Measurements from ENCODE around the gene CGB1.

Gene CGB1

DNA sequence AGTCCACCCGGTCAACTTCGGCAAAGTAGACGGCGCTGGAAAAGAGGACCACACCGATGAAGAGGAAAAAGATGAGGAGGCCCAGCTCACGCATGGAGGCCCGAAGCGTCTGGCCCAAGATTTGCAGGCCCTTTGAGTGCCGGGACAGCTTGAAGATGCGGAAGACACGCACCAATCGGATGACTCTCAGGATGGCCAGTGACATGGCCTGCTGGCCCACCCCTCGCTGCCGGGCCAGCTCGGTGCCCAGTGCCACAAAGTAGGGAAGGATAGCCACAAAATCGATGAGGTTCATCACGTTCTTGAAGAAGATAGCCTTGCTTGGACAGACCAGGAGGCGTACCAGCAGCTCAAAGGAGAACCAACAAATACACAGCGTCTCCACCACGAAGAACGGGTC is 33.7 kb upstream of the CGB1 start:
- H3K27ac ChIP-seq (ENCODE audit: low read depth, low read length, severe bottlenecking), result no peak overlapping the region
- peaks cover 6% of the 10 kb centered on the region for H3K4me1 ChIP-seq (ENCODE audit: control insufficient read depth, insufficient read depth, low read length, poor library complexity, severe bottlenecking)
- no peak overlapping the region for H3K4me3 ChIP-seq (ENCODE audit: extremely low read depth, insufficient read depth, low read length, poor library complexity, severe bottlenecking)
- no peaks in the 10 kb centered on the region for H3K9me3 ChIP-seq (ENCODE audit: control insufficient read depth, low read length)
- no peaks in the 10 kb centered on the region for H3K36me3 ChIP-seq (ENCODE audit: control insufficient read depth, insufficient read depth, low read length)
- WGBS, 2 experiments (ENCODE audit: insufficient coverage in 2 of 2), result 89 to 93% methylated on average over 21 of the region's 21 CpGs

DNA sequence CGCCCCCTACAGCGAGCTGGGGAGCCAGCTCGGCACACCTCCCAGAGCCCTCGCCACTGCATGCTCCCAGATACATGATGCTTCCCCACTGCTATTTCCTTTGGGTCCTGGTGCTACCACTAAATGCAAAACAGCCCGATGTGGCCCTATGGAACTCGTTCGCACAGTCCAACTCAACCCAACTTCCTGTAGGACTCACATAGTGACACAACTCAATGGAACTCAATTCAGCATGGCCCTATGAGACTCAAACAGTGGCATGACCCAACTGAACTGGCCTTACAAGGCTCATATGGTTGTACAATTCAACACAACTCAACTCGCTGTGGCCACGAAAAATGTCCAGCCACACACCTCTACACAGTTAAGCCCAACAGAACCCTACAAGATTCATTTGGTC is 32.3 kb upstream of the CGB1 start:
- Histone ChIP-seq H3K4me3 (ENCODE audit: extremely low read depth, insufficient read depth, low read length, poor library complexity, severe bottlenecking) (no peak overlapping the region), H3K36me3 (ENCODE audit: control insufficient read depth, insufficient read depth, low read length) (no peaks in the 10 kb centered on the region), H3K9me3 (ENCODE audit: control insufficient read depth, low read length) (no peaks in the 10 kb centered on the region), H3K4me1 (ENCODE audit: control insufficient read depth, insufficient read depth, low read length, poor library complexity, severe bottlenecking) (peaks cover 11% of the 10 kb centered on the region), H3K27ac (ENCODE audit: low read depth, low read length, severe bottlenecking) (no peak overlapping the region)
- 84 to 96% methylated on average over 8 to 9 of the region's 9 CpGs for WGBS, 2 experiments (ENCODE audit: insufficient coverage in 2 of 2)

DNA sequence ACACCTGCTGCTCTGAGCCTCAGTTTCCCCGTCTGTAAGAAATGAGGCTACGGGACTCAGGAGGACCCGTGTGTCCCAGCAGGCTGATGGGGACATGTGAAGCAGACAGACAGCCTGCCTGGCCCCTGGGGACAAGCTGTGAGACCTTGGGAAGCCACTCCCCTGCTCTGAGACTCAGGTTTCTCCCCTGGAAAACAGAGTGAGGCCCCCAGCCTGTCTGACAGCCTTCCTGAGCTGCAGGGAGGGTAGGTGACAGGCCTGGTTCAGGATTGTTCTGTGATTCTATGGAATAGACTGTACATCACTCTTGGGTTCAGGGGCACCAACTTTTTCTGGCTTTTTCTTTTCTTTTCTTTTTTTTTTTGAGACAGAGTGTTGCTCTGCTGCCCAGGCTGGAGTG is 30.9 kb upstream of the CGB1 start:
- Histone ChIP-seq H3K27ac (ENCODE audit: low read depth, low read length, severe bottlenecking) (no peak overlapping the region), H3K9me3 (ENCODE audit: control insufficient read depth, low read length) (no peaks in the 10 kb centered on the region), H3K36me3 (ENCODE audit: control insufficient read depth, insufficient read depth, low read length) (no peaks in the 10 kb centered on the region), H3K4me3 (ENCODE audit: extremely low read depth, insufficient read depth, low read length, poor library complexity, severe bottlenecking) (no peak overlapping the region), H3K4me1 (ENCODE audit: control insufficient read depth, insufficient read depth, low read length, poor library complexity, severe bottlenecking) (peaks cover 11% of the 10 kb centered on the region)
- 64 to 66% methylated on average over 3 of the region's 3 CpGs for WGBS, 2 experiments (ENCODE audit: insufficient coverage in 2 of 2)

DNA sequence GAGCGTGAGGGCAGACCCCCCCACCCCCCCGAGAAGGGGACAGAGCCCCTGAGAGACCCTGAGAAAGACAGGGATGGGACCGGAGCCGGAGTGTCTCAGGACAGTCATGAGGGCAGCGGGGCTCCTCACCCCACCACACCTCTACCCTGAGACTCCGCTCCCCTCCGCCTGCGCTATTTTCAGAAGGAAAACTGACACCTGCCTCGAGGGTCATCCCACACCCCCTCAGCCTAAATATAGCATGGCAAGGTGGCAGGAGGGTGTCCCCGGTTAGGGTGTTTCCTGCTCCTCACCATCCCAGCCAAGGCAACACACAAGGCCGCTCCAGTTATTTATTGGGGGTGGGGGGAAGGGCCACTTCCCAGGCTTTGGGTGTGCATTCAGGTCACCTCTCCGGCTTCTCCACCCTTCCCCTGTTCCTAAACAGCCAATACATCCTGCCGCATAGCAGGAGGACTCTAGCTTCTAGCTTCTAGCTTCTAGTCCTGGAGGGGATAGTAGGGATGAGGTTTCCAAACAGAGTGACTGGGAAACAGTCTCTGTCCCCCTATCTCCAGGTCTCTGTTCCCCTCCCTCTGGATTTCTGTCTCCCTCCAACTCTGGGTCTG is 29.3 kb upstream of the CGB1 start:
- no peaks in the 10 kb centered on the region for H3K36me3 ChIP-seq (ENCODE audit: control insufficient read depth, insufficient read depth, low read length)
- H3K4me3 ChIP-seq (ENCODE audit: extremely low read depth, insufficient read depth, low read length, poor library complexity, severe bottlenecking), result no peak overlapping the region
- WGBS, 2 experiments (ENCODE audit: insufficient coverage in 2 of 2), result 89% methylated on average over 6 of the region's 13 CpGs; no CpG with 5 or more reads in 1 of the 2 experiments
- H3K4me1 ChIP-seq (ENCODE audit: control insufficient read depth, insufficient read depth, low read length, poor library complexity, severe bottlenecking), result peaks cover 11% of the 10 kb centered on the region
- no peak overlapping the region for H3K27ac ChIP-seq (ENCODE audit: low read depth, low read length, severe bottlenecking)
- H3K9me3 ChIP-seq (ENCODE audit: control insufficient read depth, low read length), result no peaks in the 10 kb centered on the region

DNA sequence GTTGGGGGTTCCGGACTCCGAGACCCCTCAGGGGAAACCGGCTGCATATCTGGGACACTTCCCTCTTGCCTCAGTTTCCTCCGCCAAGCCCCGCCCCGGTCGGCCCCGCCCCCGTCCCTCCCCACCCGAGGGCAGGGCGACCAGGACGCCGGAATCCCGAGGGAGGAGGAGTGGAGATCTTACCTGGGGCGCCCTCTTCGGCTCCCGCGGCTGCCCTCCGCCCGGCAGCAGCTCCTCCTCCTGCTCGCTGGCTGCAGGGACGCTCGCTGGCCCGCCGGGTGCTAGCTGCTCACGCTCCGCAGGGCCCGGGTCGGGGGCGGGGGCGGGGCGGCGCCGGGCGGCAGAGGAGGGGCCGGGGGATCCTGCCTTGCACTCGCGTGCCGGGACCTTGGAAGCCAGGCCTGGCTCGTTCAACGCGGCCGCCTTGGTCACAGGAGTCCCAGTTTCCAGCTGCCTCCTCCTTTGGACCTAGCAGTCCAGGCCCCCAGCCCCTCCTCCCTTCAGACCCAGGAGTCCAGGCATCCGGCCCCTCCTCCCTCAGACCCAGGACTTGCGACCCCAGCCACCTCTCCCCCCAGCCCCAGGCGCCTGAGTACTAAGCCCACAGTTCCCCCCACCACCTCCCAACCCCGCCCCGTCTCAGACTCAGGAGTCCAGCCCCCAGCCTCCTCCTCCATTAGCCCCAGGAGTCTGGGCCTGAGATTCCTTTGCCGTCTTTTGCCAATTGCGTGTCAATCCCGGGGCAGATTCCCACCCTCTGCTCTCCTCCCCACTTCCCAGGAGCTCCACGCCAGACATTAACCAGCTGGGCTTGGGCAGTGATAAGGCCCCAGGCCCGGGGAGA is 28.3 kb upstream of the CGB1 start, which contains the start of gene NTF4:
TSS of gene NTF4 (minus strand) at position 51 of the 844 bp plus-strand sequence. CDS start 2,821 bp downstream, outside the sequence.
- no peaks in the 10 kb centered on the region for H3K36me3 ChIP-seq (ENCODE audit: control insufficient read depth, insufficient read depth, low read length)
- H3K9me3 ChIP-seq (ENCODE audit: control insufficient read depth, low read length), result no peaks in the 10 kb centered on the region
- H3K4me3 ChIP-seq (ENCODE audit: extremely low read depth, insufficient read depth, low read length, poor library complexity, severe bottlenecking), result peak within 1 kb of the TSS; percentile 35
- peaks cover 11% of the 10 kb centered on the region for H3K4me1 ChIP-seq (ENCODE audit: control insufficient read depth, insufficient read depth, low read length, poor library complexity, severe bottlenecking)
- 0 to 4% methylated on average over 28 to 29 of the region's 53 CpGs for WGBS, 2 experiments (ENCODE audit: insufficient coverage in 2 of 2)
- H3K27ac ChIP-seq (ENCODE audit: low read depth, low read length, severe bottlenecking), result no peak within 1 kb of the TSS

DNA sequence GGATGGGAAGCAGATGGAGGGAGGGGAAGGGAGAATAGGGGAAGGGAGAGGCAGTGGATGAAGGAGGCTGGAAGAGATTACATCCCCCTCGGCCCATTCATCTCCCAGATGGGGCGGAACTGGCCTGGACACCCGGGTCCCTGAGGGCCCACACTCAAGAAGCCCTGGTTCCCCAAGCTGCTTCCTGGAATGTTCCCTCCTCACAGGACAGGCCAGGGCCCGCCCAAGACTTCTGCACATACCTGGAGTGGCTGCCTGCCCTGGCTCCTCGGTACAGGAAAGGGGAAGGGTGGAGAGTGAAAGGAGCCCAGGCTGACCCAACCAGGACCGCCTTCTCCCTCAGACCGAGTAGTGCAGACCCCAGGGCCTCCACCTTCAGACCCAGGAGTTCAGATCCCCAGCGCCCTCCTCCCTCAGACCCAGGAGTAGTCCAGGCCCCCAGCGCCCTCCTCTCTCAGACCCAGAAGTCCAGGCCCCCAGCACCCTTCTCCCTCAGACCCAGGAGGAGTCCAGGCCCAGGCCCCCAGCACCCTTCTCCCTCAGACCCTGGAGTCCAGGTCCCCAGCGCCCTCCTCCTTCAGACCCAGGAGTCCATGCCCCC is 27.4 kb upstream of the CGB1 start:
- 68 to 76% methylated on average over 4 to 8 of the region's 10 CpGs for WGBS, 2 experiments (ENCODE audit: insufficient coverage in 2 of 2)
- Histone ChIP-seq H3K27ac (ENCODE audit: low read depth, low read length, severe bottlenecking) (no peak overlapping the region), H3K9me3 (ENCODE audit: control insufficient read depth, low read length) (no peaks in the 10 kb centered on the region), H3K4me3 (ENCODE audit: extremely low read depth, insufficient read depth, low read length, poor library complexity, severe bottlenecking) (peak overlapping the region; percentile 35), H3K4me1 (ENCODE audit: control insufficient read depth, insufficient read depth, low read length, poor library complexity, severe bottlenecking) (peaks cover 11% of the 10 kb centered on the region), H3K36me3 (ENCODE audit: control insufficient read depth, insufficient read depth, low read length) (no peaks in the 10 kb centered on the region)

DNA sequence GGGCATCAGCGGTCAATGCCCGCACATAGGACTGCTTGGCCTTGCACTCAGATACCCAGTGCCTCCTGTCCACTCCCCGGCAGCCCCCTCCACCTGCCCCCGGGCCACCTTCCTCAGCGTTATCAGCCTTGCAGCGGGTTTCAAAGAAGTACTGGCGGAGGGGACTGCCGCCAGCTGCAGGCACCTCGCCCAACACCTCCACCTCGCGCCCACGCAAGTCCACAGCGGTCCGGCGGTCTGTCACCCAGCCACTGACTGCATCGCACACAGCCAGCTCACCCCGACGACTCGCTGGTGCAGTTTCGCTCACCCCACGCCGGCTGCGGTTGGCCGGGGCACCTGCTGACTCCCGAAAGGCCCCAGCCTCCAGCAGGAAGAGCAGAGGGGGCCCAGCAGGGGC is 24.8 kb upstream of the CGB1 start:
- WGBS, 2 experiments (ENCODE audit: insufficient coverage in 2 of 2), result 84 to 91% methylated on average over 20 to 25 of the region's 25 CpGs
- no peaks in the 10 kb centered on the region for H3K9me3 ChIP-seq (ENCODE audit: control insufficient read depth, low read length)
- no peak overlapping the region for H3K4me3 ChIP-seq (ENCODE audit: extremely low read depth, insufficient read depth, low read length, poor library complexity, severe bottlenecking)
- H3K27ac ChIP-seq (ENCODE audit: low read depth, low read length, severe bottlenecking), result no peak overlapping the region
- peaks cover 11% of the 10 kb centered on the region for H3K4me1 ChIP-seq (ENCODE audit: control insufficient read depth, insufficient read depth, low read length, poor library complexity, severe bottlenecking)
- H3K36me3 ChIP-seq (ENCODE audit: control insufficient read depth, insufficient read depth, low read length), result no peaks in the 10 kb centered on the region

DNA sequence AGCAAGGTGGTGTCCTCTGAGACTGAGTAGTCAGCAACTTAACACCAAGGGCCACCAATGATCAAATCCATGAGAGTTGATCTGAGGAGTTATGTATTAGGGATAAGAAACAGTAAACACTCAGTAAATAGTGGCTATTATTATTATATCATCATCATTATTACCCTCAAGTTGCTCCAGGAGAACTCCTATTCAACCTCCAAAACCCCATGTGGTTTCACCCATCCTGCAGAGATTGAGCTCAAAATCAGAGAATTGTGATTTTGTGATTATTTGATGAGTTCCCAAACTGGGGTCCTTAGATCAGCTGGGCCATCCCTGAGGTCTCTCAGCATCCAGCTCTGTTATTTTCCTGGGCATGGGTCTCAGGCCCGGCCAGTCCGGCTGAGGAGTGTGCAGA is 24.3 kb upstream of the CGB1 start:
- no peak overlapping the region for H3K27ac ChIP-seq (ENCODE audit: low read depth, low read length, severe bottlenecking)
- WGBS, 2 experiments (ENCODE audit: insufficient coverage in 2 of 2), result 80 to 89% methylated on average over 1 to 2 of the region's 2 CpGs

DNA sequence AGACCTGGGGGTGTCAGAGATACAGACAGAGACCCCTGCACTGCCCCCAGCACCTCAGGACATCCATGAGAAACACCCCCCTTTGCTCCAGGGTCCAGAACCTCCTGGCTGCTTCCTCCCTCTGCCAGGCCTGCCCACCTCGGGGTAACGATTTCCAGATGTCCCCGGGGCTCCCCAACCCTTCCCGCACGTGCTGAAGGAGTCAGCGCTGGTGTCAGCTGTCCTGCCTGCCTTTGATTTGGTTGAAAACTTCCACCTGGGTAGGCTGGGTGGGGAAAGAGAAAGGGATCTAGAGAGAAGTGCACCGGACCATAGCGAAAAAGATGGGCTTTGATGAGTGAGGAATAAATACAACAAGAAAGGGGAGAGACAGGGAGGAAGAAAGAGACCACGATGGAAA is 22.4 kb upstream of the CGB1 start:
- Histone ChIP-seq H3K4me1 (ENCODE audit: control insufficient read depth, insufficient read depth, low read length, poor library complexity, severe bottlenecking) (no peaks in the 10 kb centered on the region), H3K9me3 (ENCODE audit: control insufficient read depth, low read length) (no peaks in the 10 kb centered on the region), H3K36me3 (ENCODE audit: control insufficient read depth, insufficient read depth, low read length) (no peaks in the 10 kb centered on the region), H3K27ac (ENCODE audit: low read depth, low read length, severe bottlenecking) (no peak overlapping the region), H3K4me3 (ENCODE audit: extremely low read depth, insufficient read depth, low read length, poor library complexity, severe bottlenecking) (no peak overlapping the region)
- 93 to 96% methylated on average over 7 to 9 of the region's 9 CpGs for WGBS, 2 experiments (ENCODE audit: insufficient coverage in 2 of 2)

More for the DNA sequence above, 24.3 kb upstream of the CGB1 start:
- H3K36me3 ChIP-seq (ENCODE audit: control insufficient read depth, insufficient read depth, low read length), result no peaks in the 10 kb centered on the region
- no peaks in the 10 kb centered on the region for H3K9me3 ChIP-seq (ENCODE audit: control insufficient read depth, low read length)
- no peak overlapping the region for H3K4me3 ChIP-seq (ENCODE audit: extremely low read depth, insufficient read depth, low read length, poor library complexity, severe bottlenecking)
- peaks cover 11% of the 10 kb centered on the region for H3K4me1 ChIP-seq (ENCODE audit: control insufficient read depth, insufficient read depth, low read length, poor library complexity, severe bottlenecking)

DNA sequence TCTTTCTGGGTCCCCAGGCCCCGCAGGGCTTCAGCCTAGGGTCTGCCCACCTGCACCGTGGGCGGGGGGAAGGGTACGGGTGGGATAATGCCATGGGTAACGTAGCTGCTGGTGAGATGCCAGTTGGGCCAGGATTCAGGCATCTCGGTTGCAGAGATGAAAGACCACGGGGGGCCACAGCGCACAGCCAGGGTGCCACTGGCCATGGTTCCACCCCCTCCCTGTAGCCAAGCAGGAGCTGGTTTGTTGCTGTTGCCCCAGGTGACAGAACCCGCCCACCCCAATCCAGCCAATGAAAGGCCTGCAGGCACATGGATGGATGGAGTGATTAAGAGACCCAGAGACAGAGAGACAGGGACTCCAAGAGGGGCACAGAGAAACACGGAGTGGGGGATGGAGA is 21.9 kb upstream of the CGB1 start:
- Histone ChIP-seq H3K4me3 (ENCODE audit: extremely low read depth, insufficient read depth, low read length, poor library complexity, severe bottlenecking) (no peak overlapping the region), H3K4me1 (ENCODE audit: control insufficient read depth, insufficient read depth, low read length, poor library complexity, severe bottlenecking) (no peaks in the 10 kb centered on the region), H3K36me3 (ENCODE audit: control insufficient read depth, insufficient read depth, low read length) (no peaks in the 10 kb centered on the region), H3K9me3 (ENCODE audit: control insufficient read depth, low read length) (no peaks in the 10 kb centered on the region), H3K27ac (ENCODE audit: low read depth, low read length, severe bottlenecking) (no peak overlapping the region)
- WGBS, 2 experiments (ENCODE audit: insufficient coverage in 2 of 2), result 80 to 81% methylated on average over 7 to 8 of the region's 10 CpGs
